Mucosa of rectum (tissue), 2 donors: ENCODE data around the gene EVL.

Source experiments
- H3K27ac ChIP-seq, 2 donors: one replicate each; pipeline ENCODE4 v1.7.0; 2013; ENCODE audit warnings: inconsistent platforms in 2 of 2, low read depth in 2 of 2, low read length in 2 of 2
- H3K27me3 ChIP-seq, 2 donors: one replicate each; pipeline ENCODE4 v1.7.0; 2013; ENCODE audit warnings: low read length in 2 of 2; ENCODE audit not compliant: control insufficient read depth in 2 of 2, insufficient read depth in 2 of 2
- H3K36me3 ChIP-seq, 2 donors: one replicate each; pipeline ENCODE4 v1.7.0; 2013; ENCODE audit warnings: low read length in 2 of 2; ENCODE audit not compliant: control insufficient read depth in 2 of 2, insufficient read depth in 2 of 2
- H3K4me1 ChIP-seq, 2 donors: one replicate each; pipeline ENCODE4 v1.7.0; 2013; ENCODE audit warnings: low read length in 2 of 2, mild to moderate bottlenecking in 1 of 2; ENCODE audit not compliant: control insufficient read depth in 2 of 2, insufficient read depth in 2 of 2
- H3K4me3 ChIP-seq, 2 donors: one replicate each; pipeline ENCODE4 v1.7.0; 2013; ENCODE audit warnings: low read length in 2 of 2
- H3K9ac ChIP-seq, 2 donors: one replicate each; pipeline ENCODE4 v1.7.0; 2013; ENCODE audit warnings: low read length in 2 of 2, low read depth in 1 of 2, mild to moderate bottlenecking in 1 of 2
- H3K9me3 ChIP-seq, 2 donors: one replicate each; pipeline ENCODE4 v1.7.0; 2013; ENCODE audit warnings: low read length in 2 of 2; ENCODE audit not compliant: control insufficient read depth in 2 of 2
- donor health status: healthy.
- donor health status: Normal muscosa, but diverticular disease.

Gene EVL

GRCh38 chr14:100143523-100143922, 78.3 kb downstream of the EVL start:
- peaks cover 0 to 4% of the 10 kb centered on the region in 2 donors for H3K36me3 ChIP-seq
- H3K4me1 ChIP-seq: peaks cover 63 to 76% of the 10 kb centered on the region in 2 donors
- no peaks in the 10 kb centered on the region for H3K27me3 ChIP-seq
- H3K4me3 ChIP-seq: no peak overlapping the region
- no peak overlapping the region for H3K9ac ChIP-seq
- no peaks in the 10 kb centered on the region for H3K9me3 ChIP-seq
- H3K27ac ChIP-seq: peak overlapping the region; percentile 83 to 86

DNA sequence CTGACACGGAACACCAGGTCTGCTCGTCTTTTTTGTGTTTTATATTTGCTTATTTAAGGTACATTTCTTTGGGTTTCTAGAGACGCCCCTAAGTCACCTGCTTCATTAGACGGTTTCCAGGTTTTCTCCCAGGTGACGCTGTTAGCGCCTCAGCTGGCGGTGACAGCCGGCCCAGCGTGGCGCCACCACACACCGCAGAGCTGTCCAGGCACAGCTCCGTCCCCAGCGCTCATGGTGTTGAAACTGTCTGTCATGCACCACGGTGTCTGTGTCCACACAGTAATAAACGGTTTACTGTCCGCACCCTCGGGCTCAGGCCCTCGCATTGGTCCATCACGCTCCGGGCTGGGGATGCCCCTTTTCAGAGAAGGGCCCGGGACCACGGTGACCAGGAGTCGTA, 78.7 kb downstream of the EVL start:
- Histone ChIP-seq H3K9ac (no peak overlapping the region), H3K4me3 (no peak overlapping the region), H3K36me3 (peaks cover 0 to 4% of the 10 kb centered on the region in 2 donors), H3K27ac (no peak overlapping the region), H3K27me3 (no peaks in the 10 kb centered on the region), H3K4me1 (peaks cover 67 to 79% of the 10 kb centered on the region in 2 donors), H3K9me3 (no peaks in the 10 kb centered on the region)

- Histone ChIP-seq H3K27me3 (no peaks in the 10 kb centered on the region), H3K27ac (peak overlapping the region; percentile 93), H3K36me3 (peaks cover 0 to 4% of the 10 kb centered on the region in 2 donors), H3K9me3 (no peaks in the 10 kb centered on the region), H3K4me1 (peaks cover 74 to 85% of the 10 kb centered on the region in 2 donors), H3K4me3 (peak overlapping the region in 1 of 2 donors; percentile 45), H3K9ac (peak overlapping the region; percentile 41 to 72)
Measured at GRCh38 chr14:100144645-100144995, 79.4 kb downstream of the EVL start.

GRCh38 chr14:100144996-100145646, 79.9 kb downstream of the EVL start:
- Histone ChIP-seq H3K27me3 (no peaks in the 10 kb centered on the region), H3K4me1 (peaks cover 78 to 90% of the 10 kb centered on the region in 2 donors), H3K9ac (peak overlapping the region; percentile 43 to 72), H3K4me3 (peak overlapping the region; percentile 16 to 45), H3K36me3 (peaks cover 0 to 4% of the 10 kb centered on the region in 2 donors), H3K27ac (peak overlapping the region; percentile 93), H3K9me3 (no peaks in the 10 kb centered on the region)

GRCh38 chr14:100145682-100146464, 80.7 kb downstream of the EVL start:
- peak overlapping the region; percentile 5 to 16 for H3K4me3 ChIP-seq
- peaks cover 0 to 4% of the 10 kb centered on the region in 2 donors for H3K36me3 ChIP-seq
- H3K4me1 ChIP-seq: peaks cover 80 to 90% of the 10 kb centered on the region in 2 donors
- H3K27ac ChIP-seq: peak overlapping the region; percentile 93
- H3K27me3 ChIP-seq: no peaks in the 10 kb centered on the region
- H3K9ac ChIP-seq: peak overlapping the region; percentile 44 to 72
- no peaks in the 10 kb centered on the region for H3K9me3 ChIP-seq

- H3K4me3 ChIP-seq: peak overlapping the region; percentile 0 to 26
Measured at GRCh38 chr14:100146531-100147091, 81.4 kb downstream of the EVL start.

DNA sequence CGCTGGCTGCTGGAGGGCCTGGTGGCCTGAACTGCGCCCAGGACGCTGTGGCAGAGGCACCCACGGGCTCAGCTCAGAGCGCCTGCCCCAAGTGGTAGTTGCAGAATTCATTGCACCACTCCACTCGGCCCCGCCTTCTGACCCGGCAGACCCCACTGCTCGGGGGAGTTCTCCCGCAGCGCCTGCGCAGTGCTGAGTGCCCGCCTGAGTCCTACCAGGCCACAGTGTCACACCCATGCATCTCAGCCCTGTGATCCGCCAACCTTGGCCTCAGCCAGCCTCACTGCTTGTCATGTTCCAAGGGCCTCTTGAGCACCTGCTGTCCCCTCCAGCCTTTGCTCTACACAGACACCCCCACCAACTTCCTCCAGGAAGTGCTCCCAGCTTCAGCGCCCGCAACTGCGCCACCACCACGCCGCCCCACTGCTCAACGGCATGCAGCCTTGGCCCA, 82.0 kb downstream of the EVL start:
- Histone ChIP-seq H3K4me3 (peak overlapping the region; percentile 0 to 26), H3K4me1 (peaks cover 75 to 84% of the 10 kb centered on the region in 2 donors), H3K27ac (peak overlapping the region; percentile 93), H3K36me3 (no peaks in the 10 kb centered on the region), H3K9me3 (no peaks in the 10 kb centered on the region), H3K27me3 (no peaks in the 10 kb centered on the region), H3K9ac (peak overlapping the region in 1 of 2 donors; percentile 72)

More at GRCh38 chr14:100146531-100147091, 81.4 kb downstream of the EVL start:
- Histone ChIP-seq H3K27me3 (no peaks in the 10 kb centered on the region), H3K4me1 (peaks cover 80 to 90% of the 10 kb centered on the region in 2 donors), H3K9me3 (no peaks in the 10 kb centered on the region), H3K9ac (peak overlapping the region; percentile 44 to 72), H3K27ac (peak overlapping the region; percentile 93), H3K36me3 (peaks cover 0 to 4% of the 10 kb centered on the region in 2 donors)

GRCh38 chr14:100147691-100148464, 82.7 kb downstream of the EVL start:
- H3K9ac ChIP-seq: peak overlapping the region in 1 of 2 donors; percentile 41
- H3K4me1 ChIP-seq: peaks cover 72 to 79% of the 10 kb centered on the region in 2 donors
- H3K27ac ChIP-seq: peak overlapping the region; percentile 43 to 93
- no peak overlapping the region for H3K4me3 ChIP-seq
- no peaks in the 10 kb centered on the region for H3K36me3 ChIP-seq
- H3K9me3 ChIP-seq: no peaks in the 10 kb centered on the region
- no peaks in the 10 kb centered on the region for H3K27me3 ChIP-seq

DNA sequence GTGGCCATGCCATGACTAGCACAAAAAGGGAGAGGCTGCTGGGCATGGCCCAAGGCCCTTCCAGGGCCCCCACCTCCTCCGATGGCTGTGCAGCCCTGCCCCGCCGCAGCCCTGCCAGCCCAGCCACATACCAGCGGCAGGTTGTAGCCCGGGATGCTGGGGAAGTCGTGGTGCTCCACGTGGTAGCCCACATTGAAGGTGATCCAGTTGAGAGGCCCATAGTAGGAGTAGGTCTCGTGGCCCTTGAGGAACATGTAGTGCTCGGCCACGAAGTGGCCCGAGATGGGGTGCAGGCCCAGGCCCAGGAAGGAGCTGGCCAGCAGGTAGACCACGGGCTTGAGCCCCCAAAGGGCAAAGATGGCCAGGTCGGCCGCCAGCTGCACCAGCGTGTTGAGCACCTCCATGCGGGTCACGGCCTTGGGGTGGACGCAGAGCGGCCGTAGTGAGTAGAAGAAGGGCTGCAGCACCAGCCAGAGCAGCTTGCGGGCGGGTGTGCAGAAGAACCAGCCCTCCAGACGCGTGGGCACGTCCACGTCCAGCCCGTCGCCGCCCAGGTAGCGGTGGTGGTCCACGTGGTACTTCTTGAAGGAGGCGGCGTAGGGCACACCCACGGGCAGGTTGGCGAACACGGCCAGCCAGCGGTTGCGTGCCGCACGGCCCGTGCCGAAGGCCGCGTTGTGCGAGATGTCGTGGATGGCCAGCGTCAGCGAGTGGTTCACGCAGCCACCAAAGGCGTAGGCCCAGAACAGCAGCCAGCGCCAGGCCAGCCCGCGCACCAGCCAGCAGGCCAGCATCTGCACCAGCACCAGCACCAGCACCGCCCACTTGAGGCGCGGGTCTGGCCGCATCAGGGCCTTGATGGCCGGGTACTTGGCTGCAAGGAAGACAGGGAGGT, 83.9 kb downstream of the EVL start:
- Histone ChIP-seq H3K9ac (peak overlapping the region in 1 of 2 donors; percentile 67), H3K36me3 (no peaks in the 10 kb centered on the region), H3K27me3 (no peaks in the 10 kb centered on the region), H3K4me3 (no peak overlapping the region), H3K9me3 (no peaks in the 10 kb centered on the region), H3K4me1 (peaks cover 66 to 71% of the 10 kb centered on the region in 2 donors), H3K27ac (peak overlapping the region; percentile 85 to 93)
